Activated gamma-delta T cell treated with Interleukin-2 at 50 U/mL for 16 hours (primary cell): ENCODE data around the gene MTA3.
"Not testable (repeated sequence)": the region's sequence is repeated elsewhere in the genome, so short reads cannot be mapped to it uniquely, and the experiment has no call there.

Experiments used
- DNase-seq: peaks from one replicate; pipeline ENCODE4 v3.0.0-alpha.2; 2020

Gene MTA3

DNA sequence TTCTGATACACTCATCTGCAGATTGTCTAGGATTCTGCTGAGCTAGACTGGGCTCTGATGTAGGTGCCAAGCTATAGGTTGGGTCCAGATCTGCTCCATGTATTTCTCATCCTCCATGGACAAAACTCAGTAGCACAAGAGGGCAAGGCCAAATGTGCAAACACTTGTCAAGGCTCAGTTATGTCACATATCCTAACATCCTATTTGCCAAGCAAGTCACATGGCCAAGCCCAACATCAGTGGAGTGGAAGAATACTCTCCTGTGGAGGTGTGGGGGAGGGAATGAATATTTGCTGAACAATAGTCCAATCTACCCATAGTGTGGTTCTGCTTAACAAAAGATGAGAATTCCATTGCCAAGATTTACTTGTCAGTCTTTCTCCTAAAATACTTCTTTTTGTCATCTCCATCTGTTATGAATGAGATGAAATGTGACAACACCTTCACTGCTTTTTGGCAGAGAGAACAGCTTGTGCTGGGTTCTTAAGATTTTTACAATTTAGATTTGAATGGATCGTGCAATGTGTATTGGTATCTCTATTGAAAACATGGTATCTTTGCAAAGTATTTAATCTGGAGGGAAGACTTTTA, 105.7 kb downstream of the MTA3 start:
- DNase-seq = no peak

DNA sequence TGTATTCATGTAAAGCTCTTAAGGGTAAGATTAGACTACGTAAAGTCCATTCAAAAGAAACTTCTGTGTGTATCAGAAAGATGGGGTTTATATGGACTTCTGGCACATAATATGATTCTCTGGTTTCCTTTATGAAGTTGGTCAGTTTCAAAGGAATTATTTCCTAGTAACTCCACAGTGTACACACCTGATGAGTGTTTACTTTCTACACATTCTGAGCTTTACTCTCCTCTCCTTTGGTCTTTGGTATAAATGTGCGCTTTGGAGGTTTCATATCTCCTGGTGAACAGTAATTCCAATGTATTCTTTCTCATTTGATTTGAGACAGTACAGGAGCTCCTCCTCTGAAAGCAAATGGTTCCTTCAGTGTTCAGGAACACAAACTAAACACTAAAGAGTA, 107.4 kb downstream of the MTA3 start:
- DNase-seq = no peak

DNA sequence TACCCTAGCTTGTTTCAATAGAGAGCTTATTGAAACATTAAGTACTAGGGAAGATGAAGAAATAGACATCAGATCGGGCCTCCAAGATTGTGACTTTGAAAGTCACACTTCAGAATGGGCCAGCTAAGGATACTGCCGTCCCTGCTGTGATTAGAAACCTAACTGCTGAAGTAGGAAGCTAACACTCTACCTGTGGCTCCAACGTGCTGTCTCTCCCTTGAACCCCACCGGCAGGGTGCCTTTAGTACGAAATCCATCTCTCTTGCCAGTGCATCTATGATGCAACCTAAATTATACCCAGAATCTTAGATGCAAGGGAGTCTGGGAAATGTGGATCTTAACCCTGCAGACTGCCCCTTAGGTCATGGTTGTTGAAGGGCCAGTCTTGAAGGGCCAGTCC, 116.9 kb downstream of the MTA3 start:
- DNase-seq = no peak

- DNase-seq = no peak
Measured at GRCh38 chr2:42693013-42693615, 124.7 kb downstream of the MTA3 start.

DNA sequence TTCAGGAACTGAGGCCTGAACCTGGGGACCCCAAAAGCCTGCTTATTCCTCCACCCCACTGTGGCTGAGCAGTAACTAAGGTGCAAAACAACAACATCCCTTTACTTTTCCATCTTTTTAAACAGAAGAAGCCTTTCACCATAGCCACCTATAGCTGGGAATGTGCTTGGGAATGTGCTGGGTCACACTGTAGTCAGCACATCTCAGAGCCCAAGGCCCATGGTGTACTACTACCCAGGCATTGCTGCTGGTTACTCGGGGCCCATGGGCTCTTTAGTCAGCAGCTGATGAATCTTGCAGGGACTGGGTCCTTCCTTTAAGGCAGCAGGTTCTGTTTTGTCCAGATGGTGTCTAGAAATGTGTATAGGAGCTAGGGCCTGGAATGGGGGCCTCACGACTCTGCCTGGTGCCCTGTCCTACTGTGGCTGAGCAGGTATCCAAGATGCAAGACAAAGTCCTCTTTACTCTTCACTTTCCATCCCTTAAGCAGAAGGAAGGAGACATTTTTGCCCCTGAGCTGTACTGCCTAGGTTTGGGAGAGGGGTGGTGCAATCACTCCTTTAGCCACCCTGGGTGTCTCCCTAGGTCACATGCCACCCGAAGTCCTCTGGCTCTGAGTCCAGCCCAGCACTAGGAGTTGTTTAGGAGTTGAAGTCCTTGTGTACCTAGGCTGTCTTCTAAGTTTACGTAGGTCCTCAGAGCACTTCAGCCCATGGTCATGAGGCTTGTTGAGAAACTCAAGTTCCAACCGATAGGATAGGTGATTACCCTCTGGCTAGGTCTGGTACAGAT, 125.5 kb downstream of the MTA3 start:
- DNase-seq = no peak

GRCh38 chr2:42696987-42697386, 128.6 kb downstream of the MTA3 start:
- no peak for DNase-seq

DNA sequence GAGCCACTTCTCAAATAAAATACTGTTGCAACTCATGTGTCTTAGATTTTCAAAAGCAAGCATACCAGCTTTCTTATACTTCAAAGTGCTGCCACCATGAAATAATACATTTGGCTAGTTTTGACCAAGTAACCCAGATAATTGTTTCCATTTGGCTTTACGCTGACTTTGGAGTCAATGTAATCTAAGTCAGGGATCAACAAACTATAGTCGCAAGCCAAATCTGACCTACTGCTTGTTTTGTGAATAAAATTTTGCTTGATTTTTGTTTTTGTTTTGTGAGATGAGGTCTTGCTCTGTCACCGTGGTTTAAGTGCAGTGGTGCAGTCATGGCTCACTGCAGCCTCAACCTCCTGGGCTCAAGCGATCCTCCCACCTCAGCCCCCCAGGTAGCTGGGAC, 130.5 kb downstream of the MTA3 start:
- no peak for DNase-seq

DNA sequence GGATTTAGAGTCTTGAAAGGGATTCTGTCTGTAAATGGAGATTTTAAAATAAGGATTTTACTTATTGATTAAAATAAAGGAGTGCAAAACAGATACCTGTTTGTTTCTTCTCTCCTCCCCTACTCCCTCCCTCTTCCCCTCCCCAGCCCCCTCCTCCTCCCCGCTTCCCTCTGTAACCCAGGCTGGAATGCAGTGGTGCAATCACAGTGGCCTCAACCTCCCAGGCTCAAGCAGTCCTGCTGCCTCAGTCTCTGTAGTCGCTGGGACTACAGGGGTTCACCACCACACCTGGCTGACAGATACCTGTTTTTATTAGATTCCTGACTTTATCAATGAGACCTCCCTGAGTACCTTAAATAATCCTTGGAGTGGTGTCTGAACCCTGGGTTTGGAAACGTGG, 138.4 kb downstream of the MTA3 start:
- DNase-seq = no peak

- no peak for DNase-seq
Measured at GRCh38 chr2:42708179-42708578, 139.7 kb downstream of the MTA3 start.

GRCh38 chr2:42711896-42712295, 143.5 kb downstream of the MTA3 start:
- DNase-seq = no peak

- no peak for DNase-seq
Measured at GRCh38 chr2:42712934-42713333, 144.5 kb downstream of the MTA3 start.

- DNase-seq = no peak
Measured at GRCh38 chr2:42713920-42714319, 145.5 kb downstream of the MTA3 start.

DNA sequence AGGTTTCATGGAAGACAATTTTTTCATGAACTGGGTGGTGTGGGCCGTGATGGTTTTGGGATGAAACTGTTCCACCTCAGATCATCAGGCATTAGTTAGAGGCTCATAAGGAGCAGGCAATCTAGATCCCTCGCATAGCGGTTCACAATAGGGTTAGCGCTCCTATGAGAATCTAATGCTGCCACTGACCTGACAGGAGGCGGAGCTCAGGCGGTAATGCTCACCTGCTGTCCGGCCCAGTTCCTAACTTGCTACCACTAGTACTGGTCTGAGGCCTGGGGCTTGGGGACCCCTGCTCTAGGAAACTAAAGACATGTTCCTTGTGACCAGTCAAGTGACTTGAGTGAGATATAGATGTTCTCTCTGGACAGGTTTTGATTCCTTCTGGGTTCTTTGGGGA, 146.3 kb downstream of the MTA3 start:
- no peak for DNase-seq

DNA sequence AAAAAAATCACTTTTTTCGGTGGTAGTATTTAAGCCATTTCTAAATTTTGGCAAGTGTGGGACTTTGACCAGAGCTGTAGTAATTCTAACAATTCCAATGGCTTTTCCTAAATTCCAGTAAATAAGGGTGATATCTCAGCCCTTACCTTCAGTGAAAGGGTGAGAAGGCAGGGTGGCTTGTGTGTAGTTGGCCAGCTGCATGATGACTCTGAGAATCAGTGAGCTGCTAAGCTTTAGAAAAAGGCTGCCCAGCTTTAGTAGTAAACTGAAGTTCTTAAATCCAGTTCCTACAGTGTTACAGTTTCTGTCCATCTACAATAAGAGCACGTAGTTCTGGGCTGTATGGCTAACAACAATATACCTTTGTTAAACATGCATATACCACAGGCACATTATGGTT, 153.5 kb downstream of the MTA3 start:
- no peak for DNase-seq

DNA sequence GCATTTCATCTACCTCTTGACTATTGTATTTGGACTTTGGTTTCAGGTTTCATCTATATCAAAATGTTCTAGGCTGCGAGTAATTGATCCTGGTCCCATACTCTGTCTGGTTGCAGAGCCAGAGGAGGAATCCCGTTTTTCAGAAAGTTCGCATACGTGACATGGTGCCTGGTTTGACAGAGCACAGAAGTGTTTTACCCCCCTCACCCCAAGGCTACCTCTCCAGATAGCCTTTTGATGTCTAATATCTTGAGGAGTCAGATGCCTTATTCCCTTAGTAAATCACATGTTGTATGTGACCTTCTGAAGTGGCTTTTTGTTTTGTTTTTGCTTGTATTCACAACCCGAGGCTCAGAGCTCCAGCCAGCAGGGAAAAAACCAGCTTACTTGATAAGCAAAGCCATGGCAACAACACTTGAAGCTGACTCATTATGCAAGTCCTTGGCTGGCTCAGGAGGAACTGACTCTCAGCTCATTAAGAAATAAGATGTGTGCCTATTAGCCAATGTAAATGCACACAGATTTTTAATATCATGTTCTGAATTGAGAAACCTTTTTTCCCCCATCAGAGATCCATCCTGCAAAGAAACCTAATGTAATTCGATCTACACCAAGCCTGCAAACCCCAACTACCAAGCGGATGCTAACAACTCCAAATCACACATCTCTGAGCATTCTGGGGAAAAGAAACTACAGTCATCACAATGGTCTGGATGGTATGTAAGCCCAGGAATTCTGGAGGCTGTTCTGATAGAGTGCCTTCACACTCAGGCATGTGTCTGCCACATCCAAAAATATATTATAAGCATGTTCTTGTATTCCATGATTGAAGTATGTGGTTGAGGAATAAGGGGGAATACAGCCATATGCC, 154.1 kb downstream of the MTA3 start:
- DNase-seq = no peak

GRCh38 chr2:42723465-42723864, 155.0 kb downstream of the MTA3 start:
- DNase-seq = no peak

- DNase-seq = no peak
Measured at GRCh38 chr2:42724886-42725285, 156.5 kb downstream of the MTA3 start.

- DNase-seq = no peak
Measured at GRCh38 chr2:42725657-42726056, 157.2 kb downstream of the MTA3 start.

DNA sequence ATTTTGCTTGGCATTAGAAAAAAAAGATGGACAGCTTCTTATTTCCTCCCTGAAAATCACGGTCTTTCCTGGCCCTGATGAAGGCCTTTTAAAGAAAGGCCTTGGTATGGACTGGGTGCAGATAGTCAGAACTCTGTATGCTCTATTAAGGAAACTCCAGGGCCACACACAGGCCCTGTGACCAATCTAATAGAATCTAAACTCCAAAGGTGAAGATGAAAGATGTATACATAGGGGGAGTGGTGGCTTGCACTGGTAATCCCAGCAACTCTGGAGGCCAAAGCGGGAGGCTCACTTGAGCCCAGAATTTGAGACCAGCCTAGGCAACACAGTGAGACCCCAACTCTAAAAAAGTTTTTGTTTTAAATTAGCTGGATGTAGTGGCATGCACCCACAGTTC, 158.2 kb downstream of the MTA3 start:
- no peak for DNase-seq

DNA sequence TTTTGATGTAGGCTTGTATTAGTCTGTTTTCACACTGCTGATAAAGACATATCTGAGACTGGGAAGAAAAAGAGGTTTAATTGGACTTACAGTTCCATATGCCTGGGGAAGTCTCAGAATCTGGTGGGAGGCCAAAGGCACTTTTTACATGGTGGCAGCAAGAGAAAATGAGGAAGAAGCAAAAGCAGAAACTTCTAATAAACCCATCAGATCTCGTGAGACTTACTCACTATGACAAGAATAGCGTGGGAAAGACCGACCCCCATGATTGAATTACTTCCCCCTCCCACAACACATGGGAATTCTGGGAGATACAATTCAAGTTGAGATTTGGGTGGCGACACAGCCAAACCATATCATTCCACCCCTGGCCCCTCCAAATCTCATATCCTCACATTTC, 162.9 kb downstream of the MTA3 start:
- DNase-seq = not testable (repeated sequence)

DNA sequence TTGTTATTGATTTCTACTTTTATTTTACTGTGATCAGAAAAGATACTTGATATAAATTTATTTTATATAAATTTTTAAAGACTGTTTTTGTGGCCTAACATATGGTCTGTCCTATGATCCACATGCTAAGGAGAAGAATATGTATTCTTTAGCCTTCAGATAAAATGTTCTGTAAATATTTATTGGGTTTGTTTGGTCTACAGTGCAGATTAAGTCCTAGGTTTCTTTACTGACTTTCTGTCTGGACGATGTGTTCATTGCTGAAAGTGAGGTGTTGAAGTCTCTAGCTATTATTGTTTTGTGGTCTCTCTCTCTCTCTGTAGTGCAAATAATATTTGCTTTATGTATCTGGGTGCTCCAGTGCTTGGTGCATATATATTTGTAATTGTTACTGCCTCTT, 165.4 kb downstream of the MTA3 start:
- no peak for DNase-seq

DNA sequence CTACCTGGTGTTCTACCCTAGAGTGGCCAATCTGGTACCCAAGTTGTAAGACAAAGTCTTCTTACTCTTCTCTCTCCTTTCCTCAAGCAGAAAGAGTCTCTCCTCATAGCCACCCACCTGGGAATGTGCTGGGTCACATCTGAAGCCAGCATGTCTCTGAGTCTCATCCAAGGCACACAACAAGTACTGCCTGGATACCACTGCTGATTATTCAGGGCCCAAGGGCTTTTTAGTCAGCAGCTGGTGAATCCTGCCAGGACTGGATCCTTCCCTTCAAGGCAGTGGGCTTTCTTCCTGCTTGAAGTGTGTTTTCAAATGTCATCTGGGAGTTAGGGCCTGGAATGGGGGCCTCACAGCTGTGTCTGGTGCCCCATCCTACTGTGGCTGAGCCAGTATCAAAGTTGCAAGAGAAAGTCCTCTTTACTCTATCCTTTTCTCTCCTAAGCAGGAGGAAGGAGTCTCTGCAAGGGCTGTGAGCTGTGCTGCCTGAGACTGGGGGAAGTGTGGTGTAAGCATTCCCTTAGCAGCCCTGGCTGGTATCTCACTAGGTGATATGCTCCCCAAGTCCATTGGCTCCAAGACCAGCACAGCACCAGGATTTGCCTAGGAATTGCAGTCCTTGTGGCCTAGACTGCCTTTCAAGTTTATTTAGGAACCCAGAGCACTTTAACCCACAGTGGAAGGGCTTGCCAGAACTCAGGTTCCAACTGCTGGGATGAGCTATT, 168.3 kb downstream of the MTA3 start:
- no peak for DNase-seq

GRCh38 chr2:42741140-42741539, 172.7 kb downstream of the MTA3 start:
- DNase-seq = no peak
